Vagina (tissue), 2 donors: ENCODE results near the gene KCTD21.

ENCODE experiments used
- POLR2A ChIP-seq, 2 donors: fragments of 450-650 bp; IDR thresholded peaks; one replicate each; pipeline ENCODE4 v1.6.1; 2017; ENCODE audit warnings: antibody characterized with exemption in 2 of 2, mild to moderate bottlenecking in 2 of 2, moderate library complexity in 2 of 2
- POLR2AphosphoS5 ChIP-seq, 2 donors: sonication (generic); formaldehyde crosslinking; IDR thresholded peaks; one replicate each; pipeline ENCODE4 v1.9.0; 2017; ENCODE audit warnings: antibody characterized with exemption in 2 of 2, mild to moderate bottlenecking in 2 of 2, low read depth in 1 of 2; ENCODE audit not compliant: insufficient read depth in 1 of 2
- TF ChIP-seq, protein P1 (sequence below), 3 experiments: fragments of 450-650 bp in 2 of 3; fragments of 200-600 bp in 1 of 3; sonication (generic) in 1 of 3; IDR thresholded peaks; one replicate each; pipeline ENCODE4 v1.5.1; 2017 to 2019; ENCODE audit warnings: antibody characterized with exemption in 3 of 3, mild to moderate bottlenecking in 2 of 3, moderate library complexity in 2 of 3

DNA sequence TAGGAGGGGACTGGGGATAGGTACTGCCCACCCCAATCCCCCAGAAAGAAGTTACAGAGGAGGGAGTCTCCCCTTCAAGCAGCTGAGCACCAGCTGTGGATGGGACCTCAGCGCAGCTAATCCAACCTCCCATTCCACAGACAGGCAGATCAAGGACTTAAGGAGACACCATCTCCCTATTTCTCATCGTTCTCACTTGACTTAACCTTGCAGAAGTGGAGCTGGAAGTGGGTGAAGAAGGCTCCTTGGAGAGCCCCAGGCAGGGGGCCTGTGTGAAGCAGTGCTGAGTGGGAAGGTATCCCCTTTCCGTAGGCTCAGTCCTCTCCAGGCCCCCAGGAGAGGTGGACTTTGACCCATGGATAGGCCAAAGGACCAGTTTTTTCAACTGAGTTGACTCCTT is 27.6 kb upstream of the KCTD21 start:
- TF ChIP-seq POLR2A (IDR thresholded peaks at IDR 0.05): no peak
- TF ChIP-seq, protein P1, sequence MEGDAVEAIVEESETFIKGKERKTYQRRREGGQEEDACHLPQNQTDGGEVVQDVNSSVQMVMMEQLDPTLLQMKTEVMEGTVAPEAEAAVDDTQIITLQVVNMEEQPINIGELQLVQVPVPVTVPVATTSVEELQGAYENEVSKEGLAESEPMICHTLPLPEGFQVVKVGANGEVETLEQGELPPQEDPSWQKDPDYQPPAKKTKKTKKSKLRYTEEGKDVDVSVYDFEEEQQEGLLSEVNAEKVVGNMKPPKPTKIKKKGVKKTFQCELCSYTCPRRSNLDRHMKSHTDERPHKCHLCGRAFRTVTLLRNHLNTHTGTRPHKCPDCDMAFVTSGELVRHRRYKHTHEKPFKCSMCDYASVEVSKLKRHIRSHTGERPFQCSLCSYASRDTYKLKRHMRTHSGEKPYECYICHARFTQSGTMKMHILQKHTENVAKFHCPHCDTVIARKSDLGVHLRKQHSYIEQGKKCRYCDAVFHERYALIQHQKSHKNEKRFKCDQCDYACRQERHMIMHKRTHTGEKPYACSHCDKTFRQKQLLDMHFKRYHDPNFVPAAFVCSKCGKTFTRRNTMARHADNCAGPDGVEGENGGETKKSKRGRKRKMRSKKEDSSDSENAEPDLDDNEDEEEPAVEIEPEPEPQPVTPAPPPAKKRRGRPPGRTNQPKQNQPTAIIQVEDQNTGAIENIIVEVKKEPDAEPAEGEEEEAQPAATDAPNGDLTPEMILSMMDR (IDR thresholded peaks at IDR 0.05): no peak
- TF ChIP-seq POLR2AphosphoS5 (IDR thresholded peaks at IDR 0.05; ENCODE audit: insufficient read depth in 1 of 2, low read depth in 1 of 2): no peak
